ENCODE measurements around the gene LDLRAD3.

DNA sequence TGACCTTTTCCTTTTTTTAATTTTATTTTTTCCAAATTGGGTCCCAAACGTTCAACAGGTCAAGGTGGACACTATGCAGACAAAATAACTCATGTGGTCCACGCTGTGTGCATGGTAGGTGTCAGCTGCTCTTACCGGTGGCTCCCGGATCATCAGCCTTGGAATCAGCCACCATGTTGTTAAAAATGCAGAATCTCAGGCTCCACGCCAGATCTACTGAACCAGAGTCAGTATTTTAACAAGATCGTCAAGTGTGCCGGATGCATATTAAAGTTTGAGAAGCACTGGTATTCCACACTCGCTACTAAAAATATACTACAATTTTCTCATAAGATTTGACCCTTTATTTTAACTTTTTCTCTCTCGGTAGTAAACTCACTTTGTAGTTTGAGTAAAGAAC is 553 bp upstream of the LDLRAD3 start:
- no peak for TF ChIP-seq RARB (CRISPR knock-in tag; IDR thresholded peaks at IDR 0.05)
- TF ChIP-seq, protein P1, sequence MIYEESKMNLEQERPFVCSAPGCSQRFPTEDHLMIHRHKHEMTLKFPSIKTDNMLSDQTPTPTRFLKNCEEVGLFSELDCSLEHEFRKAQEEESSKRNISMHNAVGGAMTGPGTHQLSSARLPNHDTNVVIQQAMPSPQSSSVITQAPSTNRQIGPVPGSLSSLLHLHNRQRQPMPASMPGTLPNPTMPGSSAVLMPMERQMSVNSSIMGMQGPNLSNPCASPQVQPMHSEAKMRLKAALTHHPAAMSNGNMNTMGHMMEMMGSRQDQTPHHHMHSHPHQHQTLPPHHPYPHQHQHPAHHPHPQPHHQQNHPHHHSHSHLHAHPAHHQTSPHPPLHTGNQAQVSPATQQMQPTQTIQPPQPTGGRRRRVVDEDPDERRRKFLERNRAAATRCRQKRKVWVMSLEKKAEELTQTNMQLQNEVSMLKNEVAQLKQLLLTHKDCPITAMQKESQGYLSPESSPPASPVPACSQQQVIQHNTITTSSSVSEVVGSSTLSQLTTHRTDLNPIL (CRISPR knock-in tag; IDR thresholded peaks at IDR 0.05; ENCODE audit: low read depth): no peak
- TF ChIP-seq PPARA (CRISPR knock-in tag; IDR thresholded peaks at IDR 0.05; ENCODE audit: borderline replicate concordance): no peak
- TF ChIP-seq, protein P2, sequence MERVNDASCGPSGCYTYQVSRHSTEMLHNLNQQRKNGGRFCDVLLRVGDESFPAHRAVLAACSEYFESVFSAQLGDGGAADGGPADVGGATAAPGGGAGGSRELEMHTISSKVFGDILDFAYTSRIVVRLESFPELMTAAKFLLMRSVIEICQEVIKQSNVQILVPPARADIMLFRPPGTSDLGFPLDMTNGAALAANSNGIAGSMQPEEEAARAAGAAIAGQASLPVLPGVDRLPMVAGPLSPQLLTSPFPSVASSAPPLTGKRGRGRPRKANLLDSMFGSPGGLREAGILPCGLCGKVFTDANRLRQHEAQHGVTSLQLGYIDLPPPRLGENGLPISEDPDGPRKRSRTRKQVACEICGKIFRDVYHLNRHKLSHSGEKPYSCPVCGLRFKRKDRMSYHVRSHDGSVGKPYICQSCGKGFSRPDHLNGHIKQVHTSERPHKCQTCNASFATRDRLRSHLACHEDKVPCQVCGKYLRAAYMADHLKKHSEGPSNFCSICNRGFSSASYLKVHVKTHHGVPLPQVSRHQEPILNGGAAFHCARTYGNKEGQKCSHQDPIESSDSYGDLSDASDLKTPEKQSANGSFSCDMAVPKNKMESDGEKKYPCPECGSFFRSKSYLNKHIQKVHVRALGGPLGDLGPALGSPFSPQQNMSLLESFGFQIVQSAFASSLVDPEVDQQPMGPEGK (CRISPR knock-in tag; IDR thresholded peaks at IDR 0.05; ENCODE audit: borderline replicate concordance): no peak
- no peak for TF ChIP-seq CSDC2 (CRISPR knock-in tag; IDR thresholded peaks at IDR 0.05)
- TF ChIP-seq TCF4 (CRISPR knock-in tag; IDR thresholded peaks at IDR 0.05; ENCODE audit: borderline replicate concordance): no peak
- no peak for TF ChIP-seq GLIS3 (CRISPR knock-in tag; IDR thresholded peaks at IDR 0.05)
- TF ChIP-seq ARNTL (CRISPR knock-in tag; IDR thresholded peaks at IDR 0.05; ENCODE audit: borderline replicate concordance, low read depth): no peak
- TF ChIP-seq, protein P3, sequence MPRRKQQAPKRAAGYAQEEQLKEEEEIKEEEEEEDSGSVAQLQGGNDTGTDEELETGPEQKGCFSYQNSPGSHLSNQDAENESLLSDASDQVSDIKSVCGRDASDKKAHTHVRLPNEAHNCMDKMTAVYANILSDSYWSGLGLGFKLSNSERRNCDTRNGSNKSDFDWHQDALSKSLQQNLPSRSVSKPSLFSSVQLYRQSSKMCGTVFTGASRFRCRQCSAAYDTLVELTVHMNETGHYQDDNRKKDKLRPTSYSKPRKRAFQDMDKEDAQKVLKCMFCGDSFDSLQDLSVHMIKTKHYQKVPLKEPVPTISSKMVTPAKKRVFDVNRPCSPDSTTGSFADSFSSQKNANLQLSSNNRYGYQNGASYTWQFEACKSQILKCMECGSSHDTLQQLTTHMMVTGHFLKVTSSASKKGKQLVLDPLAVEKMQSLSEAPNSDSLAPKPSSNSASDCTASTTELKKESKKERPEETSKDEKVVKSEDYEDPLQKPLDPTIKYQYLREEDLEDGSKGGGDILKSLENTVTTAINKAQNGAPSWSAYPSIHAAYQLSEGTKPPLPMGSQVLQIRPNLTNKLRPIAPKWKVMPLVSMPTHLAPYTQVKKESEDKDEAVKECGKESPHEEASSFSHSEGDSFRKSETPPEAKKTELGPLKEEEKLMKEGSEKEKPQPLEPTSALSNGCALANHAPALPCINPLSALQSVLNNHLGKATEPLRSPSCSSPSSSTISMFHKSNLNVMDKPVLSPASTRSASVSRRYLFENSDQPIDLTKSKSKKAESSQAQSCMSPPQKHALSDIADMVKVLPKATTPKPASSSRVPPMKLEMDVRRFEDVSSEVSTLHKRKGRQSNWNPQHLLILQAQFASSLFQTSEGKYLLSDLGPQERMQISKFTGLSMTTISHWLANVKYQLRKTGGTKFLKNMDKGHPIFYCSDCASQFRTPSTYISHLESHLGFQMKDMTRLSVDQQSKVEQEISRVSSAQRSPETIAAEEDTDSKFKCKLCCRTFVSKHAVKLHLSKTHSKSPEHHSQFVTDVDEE (CRISPR knock-in tag; IDR thresholded peaks at IDR 0.05): no peak

Measured in SK-N-SH treated with all-trans-retinoic acid at 6 μM for 48 hours (cell line).